Measurements from ENCODE around the gene MRPL51. TPM values are rescaled to one million over a fixed set of nuclear protein-coding genes. Genes with fewer than 3 reads are reported as not detected.
"Not testable (repeated sequence)": the region's sequence is repeated elsewhere in the genome, so short reads cannot be mapped to it uniquely, and the experiment has no call there.

Gene MRPL51
- total RNA-seq, 2 experiments from 2014 or later = 212 to 241 TPM

DNA sequence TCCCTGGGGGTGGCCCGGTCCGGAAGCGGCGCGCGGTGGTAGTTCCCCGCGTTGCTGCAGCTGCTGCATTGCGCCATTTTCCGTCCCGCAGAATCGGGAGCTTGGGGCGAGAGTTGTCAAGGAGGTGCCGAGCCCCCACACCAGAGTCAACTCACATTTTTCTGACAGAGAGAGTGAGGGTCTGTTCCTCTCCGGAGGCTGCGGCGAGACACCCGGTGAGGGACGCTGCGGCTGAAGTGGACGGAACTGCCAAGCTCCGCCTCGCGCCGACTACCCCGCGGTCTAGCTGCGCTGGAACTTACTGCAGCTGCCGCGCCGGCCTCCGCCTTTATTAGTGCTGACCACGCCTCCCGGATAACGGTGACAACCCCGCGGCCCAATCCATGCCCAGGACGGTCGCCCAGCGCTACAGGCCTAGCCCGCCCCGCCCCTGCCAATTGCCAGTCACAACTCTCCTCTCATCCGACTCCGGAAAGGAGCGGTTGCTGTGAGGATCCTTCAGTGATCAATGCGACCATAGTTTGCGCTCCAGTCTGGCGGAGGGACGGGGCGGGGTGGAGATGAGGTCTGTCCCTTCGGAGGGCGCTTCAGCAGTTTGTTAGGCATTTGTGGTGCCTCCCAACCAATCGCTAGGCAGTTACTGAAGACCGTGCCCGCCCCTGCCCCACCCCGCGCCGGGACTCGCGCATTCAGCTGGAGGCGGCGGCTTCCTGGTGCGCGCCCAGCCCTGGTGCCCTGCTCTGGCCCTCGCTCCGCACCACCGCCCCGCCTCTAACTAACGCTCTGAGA is 22.5 kb downstream of the MRPL51 start, which contains the start of gene VAMP1:
VAMP1 (minus strand) TSS at position 303 of the 789 bp plus-strand sequence; CDS start at position 157, 146 bp downstream.
- H3K9me3 Mint-ChIP-seq = no peaks in the 10 kb centered on the region
- ChIA-PET POLR2A (interaction anchor here (0.5 to 2.2 kb wide), 9 partner anchors 9 to 427 kb away, joined by 3 to 13 read pairs (median 8); partner anchors contain the start of genes GAPDH, MRPL51 and TAPBPL), CTCF (interaction anchor here (0.7 to 2.2 kb wide), 13 partner anchors 8 to 142 kb away, joined by 3 to 12 read pairs (median 3); no protein-coding TSS in a partner anchor)
- DNase-seq = peak; percentile 100
- H3K4me3 Mint-ChIP-seq = peak within 1 kb of the TSS; percentile 96
- peak within 1 kb of the TSS; percentile 92 for H3K27ac Mint-ChIP-seq
- peaks cover 40% of the 10 kb centered on the region for H3K36me3 Mint-ChIP-seq (ENCODE audit: low read depth)
- H3K4me1 Mint-ChIP-seq = peaks cover 56% of the 10 kb centered on the region
- peaks cover 6% of the 10 kb centered on the region for H3K27me3 Mint-ChIP-seq

DNA sequence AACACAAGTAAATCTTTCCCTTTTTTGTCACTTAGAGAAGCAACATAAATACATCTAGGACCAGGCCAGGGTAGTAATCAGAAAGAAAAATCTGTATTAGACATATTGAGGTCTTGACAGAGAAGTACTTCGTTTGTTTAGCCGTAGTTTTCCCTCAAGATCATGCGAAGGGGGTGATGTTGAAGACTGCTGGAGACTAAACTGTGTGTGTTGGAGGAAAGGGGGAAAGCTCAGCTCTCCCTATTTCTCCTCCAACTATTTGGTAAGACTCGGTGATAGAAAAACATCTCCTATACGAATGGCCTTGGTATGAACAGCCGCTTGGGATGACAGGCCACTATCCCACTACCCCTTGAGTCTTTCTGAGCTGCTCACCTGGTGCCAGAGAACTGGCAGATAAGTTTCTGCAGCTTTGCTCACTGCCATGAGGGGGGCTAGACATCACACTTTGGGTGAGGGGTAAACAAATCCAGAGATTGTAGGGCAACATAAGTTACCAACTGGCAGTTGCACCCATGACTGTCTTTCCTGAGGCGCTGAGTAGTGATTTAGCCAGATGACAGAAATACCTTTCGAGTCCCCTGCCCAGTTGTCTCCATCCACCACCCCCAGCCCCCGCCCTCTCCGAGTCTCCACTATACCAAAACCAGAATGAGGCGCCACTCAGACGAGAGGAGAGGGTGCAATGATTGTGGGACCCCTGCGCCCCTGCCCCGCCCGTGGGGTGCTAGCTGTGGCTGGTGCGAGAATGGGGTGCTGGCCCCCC is 23.3 kb downstream of the MRPL51 start:
- POLR2A ChIA-PET = interaction anchor here (1.3 to 2.2 kb wide), 5 partner anchors 8 to 220 kb away, joined by 6 to 13 read pairs (median 10); partner anchors contain the start of genes GAPDH and MRPL51
- peaks cover 46% of the 10 kb centered on the region for H3K36me3 Mint-ChIP-seq (ENCODE audit: low read depth)
- H3K4me3 Mint-ChIP-seq = peak overlapping the region; percentile 96
- peak overlapping the region; percentile 92 for H3K27ac Mint-ChIP-seq
- CTCF ChIA-PET = interaction anchor here (0.7 to 2.2 kb wide), 10 partner anchors 11 to 141 kb away, joined by 3 to 12 read pairs (median 3); no protein-coding TSS in a partner anchor
- H3K4me1 Mint-ChIP-seq = peaks cover 60% of the 10 kb centered on the region
- H3K27me3 Mint-ChIP-seq = peaks cover 6% of the 10 kb centered on the region
- no peaks in the 10 kb centered on the region for H3K9me3 Mint-ChIP-seq
- no peak for DNase-seq

DNA sequence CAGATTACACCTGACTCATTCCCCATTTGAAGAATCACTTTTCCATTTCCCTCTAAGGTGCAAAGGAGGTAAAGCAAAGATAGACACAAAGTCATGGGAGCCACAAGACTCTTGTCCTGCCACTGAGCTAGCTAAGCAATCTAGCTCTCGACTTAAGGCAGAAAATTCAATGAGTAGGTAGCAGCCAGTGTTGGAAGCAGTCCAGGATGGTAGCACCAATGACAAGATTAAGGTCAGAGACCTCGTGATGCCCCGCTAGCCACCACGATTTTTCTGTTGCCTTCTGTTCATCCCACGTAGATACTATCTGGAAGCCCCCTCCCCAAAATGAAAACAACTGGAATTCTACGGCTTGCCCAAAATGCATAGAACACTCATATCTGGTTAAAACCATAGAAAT is 24.0 kb downstream of the MRPL51 start:
- ChIA-PET CTCF (interaction anchor here (1.1 kb wide), 1 partner anchor 140 kb away, joined by 3 read pairs; no protein-coding TSS in a partner anchor), POLR2A (no interaction called here)
- no peak for DNase-seq
- peaks cover 53% of the 10 kb centered on the region for H3K36me3 Mint-ChIP-seq (ENCODE audit: low read depth)
- peak overlapping the region; percentile 39 for H3K27ac Mint-ChIP-seq
- H3K27me3 Mint-ChIP-seq = peaks cover 3% of the 10 kb centered on the region
- H3K4me3 Mint-ChIP-seq = peak overlapping the region; percentile 96
- H3K4me1 Mint-ChIP-seq = peaks cover 67% of the 10 kb centered on the region
- H3K9me3 Mint-ChIP-seq = no peaks in the 10 kb centered on the region

DNA sequence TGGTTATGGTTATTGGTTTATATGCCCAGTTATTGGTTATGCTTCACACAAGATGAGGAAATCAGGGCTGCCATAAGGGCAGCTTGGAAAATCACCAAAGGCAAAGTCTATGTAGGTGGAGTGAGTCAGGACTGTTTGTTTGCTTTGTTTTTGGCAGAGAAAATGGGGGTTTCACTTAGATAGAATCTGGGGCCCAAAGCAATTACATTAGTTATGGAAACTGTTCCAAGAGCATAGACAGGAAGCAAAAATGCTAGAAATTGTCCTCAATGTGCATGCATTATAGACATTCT is 24.8 kb downstream of the MRPL51 start:
- POLR2A ChIA-PET = no interaction called here
- DNase-seq = no peak
- no peaks in the 10 kb centered on the region for H3K27me3 Mint-ChIP-seq
- peaks cover 61% of the 10 kb centered on the region for H3K36me3 Mint-ChIP-seq (ENCODE audit: low read depth)
- H3K4me1 Mint-ChIP-seq = peaks cover 76% of the 10 kb centered on the region
- no peaks in the 10 kb centered on the region for H3K9me3 Mint-ChIP-seq
- peak overlapping the region; percentile 96 for H3K4me3 Mint-ChIP-seq
- CTCF ChIA-PET = no interaction called here
- H3K27ac Mint-ChIP-seq = peak overlapping the region; percentile 39

DNA sequence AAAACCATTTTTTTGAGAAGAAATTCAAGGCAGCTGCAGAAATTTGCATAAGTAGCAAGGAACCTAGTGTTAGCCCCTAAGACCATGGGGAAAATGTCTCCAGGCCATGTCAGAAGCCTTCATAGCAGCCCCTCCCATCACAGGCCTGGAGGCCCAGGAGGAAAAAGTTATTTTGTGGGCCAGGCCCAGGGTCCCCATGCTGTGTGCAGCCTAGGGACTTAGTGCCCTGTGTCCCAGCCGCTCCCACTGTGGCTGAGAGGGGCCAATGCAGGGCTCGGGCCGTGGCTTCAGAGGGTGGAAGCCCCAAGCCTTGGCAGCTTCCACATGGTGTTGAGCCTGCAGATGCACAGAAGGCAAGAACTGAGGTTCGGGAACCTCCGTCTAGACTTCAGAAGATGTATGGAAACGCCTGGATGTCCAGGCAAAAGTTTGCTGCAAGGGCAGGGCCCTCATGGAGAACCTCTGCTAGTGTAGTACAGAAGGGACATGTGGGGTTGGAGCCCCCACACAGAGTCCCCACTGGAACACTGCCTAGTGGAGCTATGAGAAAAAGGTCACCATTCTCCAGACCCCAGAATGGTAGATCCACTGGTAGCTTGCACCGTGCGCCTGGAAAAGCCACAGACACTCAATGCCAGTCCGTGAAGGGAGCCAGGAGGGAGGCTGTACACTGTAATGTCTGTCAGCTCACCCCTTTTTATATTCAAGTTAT is 25.3 kb downstream of the MRPL51 start:
- Mint-ChIP-seq H3K4me3 (peak overlapping the region; percentile 96), H3K36me3 (ENCODE audit: low read depth) (peaks cover 66% of the 10 kb centered on the region), H3K4me1 (peaks cover 81% of the 10 kb centered on the region)
- CTCF ChIA-PET = interaction anchor here (0.6 kb wide), 1 partner anchor 21 kb away, joined by 4 read pairs; no protein-coding TSS in a partner anchor
- H3K9me3 Mint-ChIP-seq, DNase-seq, H3K27me3 Mint-ChIP-seq, POLR2A ChIA-PET, H3K27ac Mint-ChIP-seq: not testable (repeated sequence)

DNA sequence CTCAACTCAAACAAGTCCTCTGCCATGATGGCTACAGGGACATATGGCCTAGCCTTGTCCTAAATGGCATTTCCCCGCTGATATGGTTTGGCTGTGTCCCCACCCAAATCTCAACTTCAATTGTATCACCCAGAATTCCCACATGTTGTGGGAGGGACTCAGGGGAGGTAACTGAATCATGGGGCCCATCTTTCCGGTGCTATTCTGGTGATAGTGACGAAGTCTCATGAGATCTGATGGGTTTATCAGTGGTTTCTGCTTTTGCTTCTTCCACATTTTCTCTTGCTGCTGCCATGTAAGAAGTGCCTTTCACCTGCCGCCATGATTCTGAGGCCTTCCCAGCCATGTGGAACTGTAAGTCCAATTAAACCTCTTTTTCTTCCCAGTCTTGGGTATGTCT is 26.3 kb downstream of the MRPL51 start:
- POLR2A ChIA-PET, DNase-seq, H3K27ac Mint-ChIP-seq, H3K9me3 Mint-ChIP-seq, H3K27me3 Mint-ChIP-seq, H3K4me3 Mint-ChIP-seq: not testable (repeated sequence)
- peaks cover 76% of the 10 kb centered on the region for H3K36me3 Mint-ChIP-seq (ENCODE audit: low read depth)
- CTCF ChIA-PET = interaction anchor here (1.2 to 2.2 kb wide), 6 partner anchors 15 to 132 kb away, joined by 4 to 19 read pairs (median 6); partner anchors contain the start of genes TAPBPL and TNFRSF1A
- H3K4me1 Mint-ChIP-seq = peaks cover 84% of the 10 kb centered on the region

DNA sequence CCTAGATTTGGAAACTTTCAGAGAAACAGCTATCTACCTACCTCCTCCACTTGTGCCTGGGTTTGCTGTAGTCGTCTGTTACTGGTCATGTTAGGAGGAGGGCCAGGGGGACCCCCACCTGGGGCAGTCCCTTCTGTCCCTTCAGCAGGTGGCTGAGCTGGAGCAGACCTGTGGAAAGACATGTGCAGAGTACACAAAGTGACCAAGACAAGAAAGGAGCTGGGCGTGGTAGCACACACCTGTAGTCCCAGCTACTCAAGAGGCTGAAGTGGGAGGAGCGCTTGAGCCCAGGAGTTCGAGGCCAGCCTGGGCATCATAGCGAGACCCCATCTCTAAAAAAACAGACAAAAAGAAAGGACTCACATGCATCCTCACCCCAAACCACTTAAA is 26.9 kb downstream of the MRPL51 start:
- H3K4me3 Mint-ChIP-seq = no peak overlapping the region
- ChIA-PET POLR2A (interaction anchor here (0.8 kb wide), 1 partner anchor 68 kb away, joined by 5 read pairs; the partner anchor contains the start of gene GAPDH), CTCF (interaction anchor here (0.5 to 2.2 kb wide), 24 partner anchors 12 to 277 kb away, joined by 3 to 31 read pairs (median 5); partner anchors contain the start of genes CD27, MRPL51, TAPBPL and TNFRSF1A)
- peaks cover 84% of the 10 kb centered on the region for H3K4me1 Mint-ChIP-seq
- no peak for DNase-seq
- peaks cover 81% of the 10 kb centered on the region for H3K36me3 Mint-ChIP-seq (ENCODE audit: low read depth)
- H3K27ac Mint-ChIP-seq = peak overlapping the region; percentile 15
- no peaks in the 10 kb centered on the region for H3K9me3 Mint-ChIP-seq
- H3K27me3 Mint-ChIP-seq = no peaks in the 10 kb centered on the region

DNA sequence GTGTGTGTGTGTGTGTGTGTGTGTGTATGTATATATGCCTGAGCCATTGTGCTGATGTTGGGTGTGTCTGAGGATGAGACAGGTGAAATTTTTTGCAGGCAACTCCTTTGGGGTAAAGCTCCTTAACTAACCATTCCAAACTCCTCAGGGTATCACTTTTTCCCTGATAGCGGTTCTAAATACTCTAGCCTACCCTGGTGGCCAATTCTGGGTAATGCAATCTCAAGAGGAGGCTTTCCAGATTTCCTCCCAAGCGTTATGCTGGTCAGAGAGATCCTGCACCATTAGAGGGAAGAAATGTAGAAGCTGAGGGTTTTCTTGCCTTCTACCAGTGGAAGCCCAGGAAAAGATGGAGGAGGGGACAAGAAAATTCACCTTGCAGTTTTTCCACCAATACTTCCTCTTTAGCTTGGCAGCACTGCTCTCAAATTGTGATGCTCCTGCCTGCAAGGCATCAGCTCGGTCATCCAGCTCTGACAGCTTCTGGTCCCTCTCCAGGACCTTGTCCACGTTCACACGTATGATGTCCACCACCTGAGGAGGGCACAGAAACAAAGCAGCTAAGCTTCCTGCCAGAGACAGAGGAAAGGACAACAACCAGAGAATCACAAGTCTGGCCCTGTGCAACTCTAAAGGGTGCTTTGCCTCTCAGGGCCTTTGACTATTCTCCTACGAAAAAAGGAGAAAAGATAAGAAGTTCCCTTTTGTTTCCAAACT is 27.4 kb downstream of the MRPL51 start:
- peaks cover 87% of the 10 kb centered on the region for H3K36me3 Mint-ChIP-seq (ENCODE audit: low read depth)
- H3K27me3 Mint-ChIP-seq = no peaks in the 10 kb centered on the region
- no peaks in the 10 kb centered on the region for H3K9me3 Mint-ChIP-seq
- CTCF ChIA-PET = interaction anchor here (0.5 to 2.2 kb wide), 31 partner anchors 9 to 276 kb away, joined by 3 to 31 read pairs (median 5); partner anchors contain the start of genes CD27, MRPL51, TAPBPL and TNFRSF1A
- POLR2A ChIA-PET = interaction anchor here (0.6 to 1.0 kb wide), 4 partner anchors 41 to 412 kb away, joined by 3 to 5 read pairs (median 4); partner anchors contain the start of gene GAPDH
- H3K4me1 Mint-ChIP-seq = peaks cover 86% of the 10 kb centered on the region
- DNase-seq = peak; percentile 65
- H3K27ac Mint-ChIP-seq = peak overlapping the region; percentile 74
- no peak overlapping the region for H3K4me3 Mint-ChIP-seq

DNA sequence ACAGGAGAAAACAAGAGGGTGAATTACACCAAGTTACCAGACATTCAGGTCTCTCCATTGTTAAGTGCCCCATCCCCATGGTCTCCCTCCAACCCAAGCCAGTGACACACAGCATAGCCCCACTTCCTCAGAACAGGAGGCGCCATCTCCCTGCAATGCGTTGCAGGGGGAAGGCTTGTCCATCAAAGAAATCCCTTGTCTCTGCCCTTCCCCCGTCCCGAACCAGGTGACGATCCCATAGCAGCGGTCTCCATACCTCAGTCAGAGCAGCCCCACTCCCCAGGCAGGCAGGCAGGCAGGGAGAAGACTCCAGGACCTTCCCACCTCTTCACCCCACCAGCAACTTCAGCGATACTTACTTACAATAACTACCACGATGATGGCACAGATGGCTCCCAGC is 28.5 kb downstream of the MRPL51 start:
- Mint-ChIP-seq H3K36me3 (ENCODE audit: low read depth) (peaks cover 92% of the 10 kb centered on the region), H3K9me3 (no peaks in the 10 kb centered on the region), H3K4me1 (peaks cover 92% of the 10 kb centered on the region), H3K27me3 (no peaks in the 10 kb centered on the region), H3K27ac (peak overlapping the region; percentile 96), H3K4me3 (peak overlapping the region; percentile 56)
- no peak for DNase-seq
- POLR2A ChIA-PET = no interaction called here
- CTCF ChIA-PET = interaction anchor here (0.6 to 2.2 kb wide), 16 partner anchors 8 to 454 kb away, joined by 3 to 31 read pairs (median 6); partner anchors contain the start of genes CD27 and MRPL51

DNA sequence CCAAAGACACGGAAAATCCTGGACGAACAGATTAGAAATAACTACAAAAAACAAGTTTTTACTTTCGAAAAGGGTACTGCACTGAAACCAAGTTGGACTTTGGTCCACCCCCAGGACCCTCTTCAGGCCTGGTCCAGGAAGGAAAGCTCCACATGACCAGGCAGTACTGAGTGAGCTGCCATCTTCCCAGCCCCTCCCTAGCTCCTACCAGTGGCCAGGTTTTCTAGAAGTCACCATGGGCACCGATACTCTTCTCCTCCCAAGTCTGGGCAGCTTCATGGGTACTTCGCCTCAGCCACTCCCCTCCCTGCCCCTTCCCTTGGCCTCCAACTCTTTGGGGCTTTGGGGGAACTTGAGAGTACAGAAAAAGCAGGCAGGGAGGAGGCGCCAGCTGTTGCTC is 29.2 kb downstream of the MRPL51 start:
- H3K9me3 Mint-ChIP-seq = no peaks in the 10 kb centered on the region
- peak overlapping the region; percentile 96 for H3K27ac Mint-ChIP-seq
- ChIA-PET POLR2A (interaction anchor here (0.6 to 1.0 kb wide), 3 partner anchors 13 to 70 kb away, joined by 3 read pairs; no protein-coding TSS in a partner anchor), CTCF (interaction anchor here (1.0 to 2.9 kb wide), 5 partner anchors 11 to 408 kb away, joined by 3 to 15 read pairs (median 4); partner anchors contain the start of gene TAPBPL)
- H3K27me3 Mint-ChIP-seq = no peaks in the 10 kb centered on the region
- peaks cover 92% of the 10 kb centered on the region for H3K36me3 Mint-ChIP-seq (ENCODE audit: low read depth)
- DNase-seq = no peak
- H3K4me3 Mint-ChIP-seq = peak overlapping the region; percentile 76
- H3K4me1 Mint-ChIP-seq = peaks cover 92% of the 10 kb centered on the region

DNA sequence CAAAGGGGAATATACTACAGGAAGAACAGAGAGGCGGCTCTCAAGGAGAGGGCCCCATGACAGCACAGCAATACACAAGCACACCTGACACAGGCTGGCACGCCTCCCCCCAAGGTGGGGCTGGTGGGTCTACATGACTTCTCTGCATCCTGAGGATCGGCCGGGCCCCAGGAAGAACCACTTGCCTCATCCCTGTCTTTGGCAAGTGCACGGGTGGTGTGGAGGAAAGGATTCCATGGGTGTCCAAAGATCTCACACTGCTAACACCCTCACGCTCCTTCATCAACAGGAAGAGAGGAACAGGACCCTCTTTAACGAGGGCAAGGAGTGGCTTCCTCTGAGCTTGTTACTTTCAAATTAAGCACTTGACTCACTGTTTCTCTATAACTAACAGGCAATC is 29.8 kb downstream of the MRPL51 start:
- Mint-ChIP-seq H3K36me3 (ENCODE audit: low read depth) (peaks cover 92% of the 10 kb centered on the region), H3K27me3 (no peaks in the 10 kb centered on the region), H3K27ac (peak overlapping the region; percentile 96), H3K4me1 (peaks cover 91% of the 10 kb centered on the region), H3K4me3 (peak overlapping the region; percentile 76), H3K9me3 (no peaks in the 10 kb centered on the region)
- ChIA-PET CTCF (interaction anchor here (1.0 to 2.9 kb wide), 6 partner anchors 8 to 409 kb away, joined by 3 to 15 read pairs (median 3); partner anchors contain the start of gene TAPBPL), POLR2A (interaction anchor here (0.6 to 1.0 kb wide), 3 partner anchors 12 to 71 kb away, joined by 3 read pairs; no protein-coding TSS in a partner anchor)
- DNase-seq = peak; percentile 37

All from activated CD4-positive, alpha-beta T cell treated with anti-CD3 and anti-CD28 coated beads, Interleukin-2, amount 10 ng/mL, durations not matched to agents 7 days and 5 days (primary cell).